H1 (cell line): ENCODE results near the gene MFNG. TPM values are rescaled to one million over a fixed set of nuclear protein-coding genes. Genes with fewer than 3 reads are reported as not detected.
"Not testable (repeated sequence)": the region's sequence is repeated elsewhere in the genome, so short reads cannot be mapped to it uniquely, and the experiment has no call there.

Source experiments
- CTCF ChIA-PET: fragments of 300-600 bp; sonication (Branson Sonifier 250); formaldehyde crosslinking; loops from one replicate; lab custom pipeline; 2021; ENCODE audit not compliant: partially characterized antibody; lab: Charles Lee
- POLR2A ChIA-PET: fragments of 300-600 bp; sonication (Branson Sonifier 250); formaldehyde crosslinking; loops from one replicate; lab custom pipeline; 2021; ENCODE audit warnings: inconsistent platforms; ENCODE audit not compliant: partially characterized antibody; lab: Charles Lee
- DNase-seq, 2 experiments: peaks; one replicate each; pipeline versions ENCODE4 v3.0.0 to v3.0.0-alpha.2; 2010 to 2022; ENCODE audit warnings: low spot score in 2 of 2, low read depth in 1 of 2, mixed read lengths in 1 of 2
- FAIRE-seq: peaks from 2 replicates; lab custom pipeline; 2011; peaks lifted over from hg19 to GRCh38; lab: Jason Lieb, UNC
- H2AFZ ChIP-seq: 2 replicates; pipeline ENCODE4 v1.8.1; 2012; ENCODE audit warnings: low read length, inconsistent platforms
- H2AK5ac ChIP-seq: 2 replicates; pipeline ENCODE4 v1.6.1; 2013; ENCODE audit warnings: low read depth, low read length
- H2BK120ac ChIP-seq: replicated peaks from 2 replicates; pipeline ENCODE3; 2013; ENCODE audit warnings: low read depth, low read length, inconsistent platforms
- H2BK12ac ChIP-seq: 2 replicates; pipeline ENCODE4 v1.6.1; 2013; ENCODE audit warnings: low read depth, low read length
- H2BK15ac ChIP-seq: 2 replicates; pipeline ENCODE4 v1.6.1; 2013; ENCODE audit warnings: low read length
- H2BK20ac ChIP-seq: 2 replicates; pipeline ENCODE4 v1.6.1; 2013; ENCODE audit warnings: low read length
- H2BK5ac ChIP-seq: 2 replicates; pipeline ENCODE4 v1.6.1; 2013; ENCODE audit warnings: low read depth, low read length
- H3K14ac ChIP-seq: 2 replicates; pipeline ENCODE4 v1.6.1; 2013; ENCODE audit warnings: inconsistent platforms; ENCODE audit not compliant: insufficient read length
- H3K18ac ChIP-seq: 2 replicates; pipeline ENCODE4 v1.6.1; 2013; ENCODE audit warnings: low read length; ENCODE audit errors: extremely low read depth
- H3K23ac ChIP-seq: 2 replicates; pipeline ENCODE4 v1.6.1; 2013; ENCODE audit warnings: inconsistent platforms; ENCODE audit not compliant: insufficient read length
- H3K23me2 ChIP-seq: 2 replicates; pipeline ENCODE4 v1.6.1; 2013; ENCODE audit warnings: low read depth, low read length
- H3K27ac ChIP-seq: 2 replicates; pipeline ENCODE4 v1.6.1; 2011; ENCODE audit warnings: low read depth, low read length, inconsistent platforms
- H3K27me3 ChIP-seq, 4 experiments: replicated peaks in 1 of 4; 1 replicate in 1 of 4; 2 replicates in 3 of 4; pipeline versions ENCODE4 v1.6.1 to v1.8.1; 2011 to 2013; ENCODE audit warnings: low read length in 3 of 4, mild to moderate bottlenecking in 3 of 4, inconsistent platforms in 2 of 4, mixed read lengths in 2 of 4, moderate library complexity in 1 of 4; ENCODE audit not compliant: control insufficient read depth in 3 of 4, insufficient read depth in 3 of 4; ENCODE audit errors: extremely low read depth in 1 of 4
- H3K36me3 ChIP-seq, 4 experiments: 2 replicates each; pipeline versions ENCODE4 v1.6.1 to v1.8.1; 2011 to 2013; ENCODE audit warnings: mild to moderate bottlenecking in 4 of 4, low read length in 3 of 4, moderate library complexity in 2 of 4, control low read depth in 1 of 4, inconsistent platforms in 1 of 4; ENCODE audit not compliant: insufficient read depth in 4 of 4, control insufficient read depth in 2 of 4
- H3K4ac ChIP-seq: replicated peaks from 2 replicates; pipeline ENCODE3; 2013; ENCODE audit warnings: low read length, low read depth, mixed read lengths, inconsistent platforms; ENCODE audit not compliant: insufficient read length
- H3K4me1 ChIP-seq, 4 experiments: replicated peaks in 1 of 4; 1 replicate in 1 of 4; 2 replicates in 3 of 4; pipeline versions ENCODE4 v1.6.1 to v1.8.1; 2011 to 2013; ENCODE audit warnings: low read length in 3 of 4, inconsistent platforms in 2 of 4, mixed read lengths in 1 of 4; ENCODE audit not compliant: insufficient read depth in 4 of 4, control insufficient read depth in 3 of 4
- H3K4me2 ChIP-seq, 2 experiments: 2 replicates each; pipeline versions ENCODE4 v1.6.1 to v1.8.1; 2011 to 2013; ENCODE audit warnings: low read depth in 2 of 2, low read length in 2 of 2, control low read depth in 1 of 2, inconsistent platforms in 1 of 2, mild to moderate bottlenecking in 1 of 2; ENCODE audit not compliant: insufficient read depth in 1 of 2
- H3K4me3 ChIP-seq, 4 experiments: fragments of 200-600, 300-600 bp in 1 of 4; sonication (generic), shearing (Covaris generic), sonication (Bioruptor Twin) in 1 of 4; 2 replicates each; pipeline versions ENCODE4 v1.5.1 to v1.8.1; 2011 to 2016; ENCODE audit warnings: low read length in 4 of 4, low read depth in 3 of 4, control low read depth in 2 of 4, inconsistent platforms in 2 of 4, mild to moderate bottlenecking in 2 of 4, mixed read lengths in 1 of 4, moderate library complexity in 1 of 4; ENCODE audit not compliant: insufficient read depth in 2 of 4; ENCODE audit errors: extremely low read depth in 1 of 4
- H3K56ac ChIP-seq: replicated peaks from 2 replicates; pipeline ENCODE3; 2013; ENCODE audit warnings: low read depth, mild to moderate bottlenecking, mixed read lengths, low read length, inconsistent platforms; ENCODE audit not compliant: insufficient read length
- H3K79me1 ChIP-seq: 2 replicates; pipeline ENCODE4 v1.6.1; 2013; ENCODE audit warnings: low read depth, low read length, control low read depth
- H3K79me2 ChIP-seq, 2 experiments: 2 replicates each; pipeline versions ENCODE4 v1.6.1 to v1.8.1; 2012 to 2013; ENCODE audit warnings: low read length in 2 of 2, mild to moderate bottlenecking in 2 of 2, inconsistent platforms in 1 of 2; ENCODE audit not compliant: insufficient read depth in 2 of 2, control insufficient read depth in 1 of 2
- H3K9ac ChIP-seq, 4 experiments: replicated peaks in 1 of 4; 1 replicate in 1 of 4; 2 replicates in 3 of 4; pipeline versions ENCODE4 v1.6.1 to v1.8.1; 2011 to 2013; ENCODE audit warnings: low read depth in 3 of 4, low read length in 3 of 4, control low read depth in 2 of 4, mild to moderate bottlenecking in 2 of 4, moderate library complexity in 2 of 4, inconsistent platforms in 1 of 4; ENCODE audit errors: extremely low read depth in 1 of 4
- H3K9me3 ChIP-seq, 2 experiments: 2 replicates each; pipeline versions ENCODE4 v1.6.1 to v1.8.1; 2012 to 2013; ENCODE audit warnings: mild to moderate bottlenecking in 2 of 2, moderate library complexity in 2 of 2, control low read depth in 1 of 2, inconsistent platforms in 1 of 2, low read depth in 1 of 2, low read length in 1 of 2, mixed read lengths in 1 of 2; ENCODE audit not compliant: insufficient read depth in 2 of 2
- H4K20me1 ChIP-seq, 2 experiments: replicated peaks in 1 of 2; 2 replicates each; pipeline versions ENCODE3 to v1.8.1; 2011 to 2013; ENCODE audit warnings: inconsistent platforms in 2 of 2, low read length in 2 of 2, mild to moderate bottlenecking in 1 of 2; ENCODE audit not compliant: insufficient read depth in 2 of 2, control insufficient read depth in 1 of 2
- H4K5ac ChIP-seq: 2 replicates; pipeline ENCODE4 v1.6.1; 2013; ENCODE audit warnings: low read length, low read depth, mixed read lengths, inconsistent platforms; ENCODE audit not compliant: insufficient read length
- H4K8ac ChIP-seq: 2 replicates; pipeline ENCODE4 v1.8.0; 2013; ENCODE audit warnings: mild to moderate bottlenecking, moderate library complexity, low read length, inconsistent platforms; ENCODE audit not compliant: insufficient read depth; ENCODE audit errors: extremely low read depth
- H4K91ac ChIP-seq: replicated peaks from 2 replicates; pipeline ENCODE3; 2013; ENCODE audit warnings: low read length, mixed read lengths, inconsistent platforms; ENCODE audit not compliant: insufficient read length
- WGBS, 2 experiments: shearing (Covaris generic) in 1 of 2; methylation state at CpG; one replicate each; pipeline versions ENCODE4 v1.1.6 to v1.1.7; 2013 to 2015; ENCODE audit warnings: low lambda C conversion rate in 2 of 2, mixed read lengths in 2 of 2, inconsistent platforms in 1 of 2, low coverage in 1 of 2, missing lambda C conversion rate in 1 of 2; ENCODE audit not compliant: insufficient replicate concordance in 2 of 2, insufficient coverage in 1 of 2, insufficient read length in 1 of 2; ENCODE audit errors: extremely low coverage in 1 of 2, missing lambda C conversion rate in 1 of 2; 5-methylcytosine and 5-hydroxymethylcytosine counted together
- polyA plus RNA-seq, 7 experiments: library from polyadenylated mRNA; depleted of rRNA in 3 of 7; stranded (reverse) in 5 of 7; unstranded in 2 of 7; fragments of >200 nt in 5 of 7; fragments of 200-250 nt in 2 of 7; gene quantifications; 1 replicate in 5 of 7; 2 replicates in 1 of 7; 4 replicates in 1 of 7; pipeline versions ENCODE4 v1.2.1 to v1.2.3, GENCODE V29; 2011 to 2013; ENCODE audit warnings: missing spikeins in 2 of 7, mixed read lengths in 2 of 7
- total RNA-seq: library from RNA; stranded (reverse); fragmentation: NEBNext Ultra II Directional; extraction: Animal tissue kit (Norgen Biotek cat#: 25700); gene quantifications from 2 replicates; pipeline ENCODE4 v1.2.1, GENCODE V29; 2021

The MFNG gene
- total and polyA plus RNA-seq, 2 of the 8 experiments (the other 6 are each of a cell fraction or from before 2014, with no cell fraction given), result 1.7 to 5.5 TPM

GRCh38 chr22:37527081-37527752, 41.0 kb upstream of the MFNG start:
- not testable (repeated sequence) for DNase-seq, H3K56ac ChIP-seq, H3K4ac ChIP-seq, H3K36me3 ChIP-seq, H3K79me2 ChIP-seq, H3K9me3 ChIP-seq, H3K23me2 ChIP-seq, H3K4me2 ChIP-seq, H4K91ac ChIP-seq, H4K8ac ChIP-seq, H2BK15ac ChIP-seq, H2AK5ac ChIP-seq, H3K27me3 ChIP-seq, H2BK5ac ChIP-seq, H3K27ac ChIP-seq, H4K20me1 ChIP-seq, H3K4me3 ChIP-seq, H2AFZ ChIP-seq, FAIRE-seq, H3K9ac ChIP-seq, H4K5ac ChIP-seq, H2BK20ac ChIP-seq, H3K14ac ChIP-seq, H2BK12ac ChIP-seq, H2BK120ac ChIP-seq, H3K18ac ChIP-seq, H3K4me1 ChIP-seq, H3K79me1 ChIP-seq, H3K23ac ChIP-seq
- ChIA-PET CTCF (interaction anchor here (0.6 to 5.7 kb wide), 9 partner anchors 12 to 81 kb away, joined by 3 to 55 read pairs (median 5); partner anchors contain the start of gene GGA1), POLR2A (interaction anchor here (0.6 to 1.5 kb wide), 6 partner anchors 21 to 149 kb away, joined by 3 to 4 read pairs (median 3); no protein-coding TSS in a partner anchor)
- 92% methylated on average over 9 of the region's 9 CpGs; no CpG with 5 or more reads in 1 of the 2 experiments for WGBS, 2 experiments
